ENCODE measurements around the gene SKI.

Gene SKI

GRCh38 chr1:2306151-2306978 lies 78.2 kb downstream of the SKI start:
- DNase-seq (ENCODE audit: low spot score) = no peak

- no peak for DNase-seq (ENCODE audit: low spot score)
These were observed 79.0 kb downstream of the SKI start for GRCh38 chr1:2307064-2307605.

GRCh38 chr1:2307972-2308371 lies 79.9 kb downstream of the SKI start:
- DNase-seq (ENCODE audit: low spot score) = no peak

- DNase-seq (ENCODE audit: low spot score) = no peak
These were observed 80.7 kb downstream of the SKI start for GRCh38 chr1:2308844-2309243.

- no peak for DNase-seq (ENCODE audit: low spot score)
These were observed 82.4 kb downstream of the SKI start for GRCh38 chr1:2310332-2311183.

- DNase-seq (ENCODE audit: low spot score) = peak; percentile 55
These were observed 83.3 kb downstream of the SKI start for GRCh38 chr1:2311184-2312032.

GRCh38 chr1:2312160-2312514 lies 84.0 kb downstream of the SKI start:
- no peak for DNase-seq (ENCODE audit: low spot score)

GRCh38 chr1:2312515-2313301 lies 84.6 kb downstream of the SKI start:
- DNase-seq (ENCODE audit: low spot score) = peak; percentile 40

- DNase-seq (ENCODE audit: low spot score) = no peak
These were observed 85.6 kb downstream of the SKI start for GRCh38 chr1:2313651-2314261.

- no peak for DNase-seq (ENCODE audit: low spot score)
These were observed 86.2 kb downstream of the SKI start for GRCh38 chr1:2314273-2314802.

- no peak for DNase-seq (ENCODE audit: low spot score)
These were observed 86.9 kb downstream of the SKI start for GRCh38 chr1:2314803-2315673.

- DNase-seq (ENCODE audit: low spot score) = no peak
These were observed 87.7 kb downstream of the SKI start for GRCh38 chr1:2315674-2316450.

GRCh38 chr1:2316451-2316961 lies 88.4 kb downstream of the SKI start:
- DNase-seq (ENCODE audit: low spot score) = no peak

- DNase-seq (ENCODE audit: low spot score) = no peak
These were observed 89.3 kb downstream of the SKI start for GRCh38 chr1:2317230-2318065.

- DNase-seq (ENCODE audit: low spot score) = no peak
These were observed 90.5 kb downstream of the SKI start for GRCh38 chr1:2318314-2319278.

- DNase-seq (ENCODE audit: low spot score) = no peak
These were observed 91.2 kb downstream of the SKI start for GRCh38 chr1:2319291-2319690.

Measured in Ammon's horn (tissue), 1 donor.